GM12891 (cell line): ENCODE measurements around the gene BMS1.

Source experiments
- POLR2AphosphoS5 ChIP-seq: IDR thresholded peaks from 2 replicates; pipeline ENCODE4 v1.6.1; 2011; ENCODE audit warnings: low read depth, low read length, control low read depth
- TAF1 ChIP-seq: IDR thresholded peaks from 2 replicates; pipeline ENCODE4 v1.6.1; 2011; ENCODE audit warnings: low read depth, low read length, control low read depth

GRCh38 chr10:42767906-42768305 lies 14.7 kb upstream of the BMS1 start:
- TF ChIP-seq POLR2AphosphoS5 (no peak), TAF1 (no peak)
